T follicular helper cell (primary cell): ENCODE measurements around the gene ZNF189.
"Not testable (repeated sequence)": the region's sequence is repeated elsewhere in the genome, so short reads cannot be mapped to it uniquely, and the experiment has no call there.

ENCODE experiments used
- DNase-seq: peaks from one replicate; pipeline ENCODE4 v3.0.0-alpha.2; 2020; ENCODE audit warnings: low read depth

Gene ZNF189

DNA sequence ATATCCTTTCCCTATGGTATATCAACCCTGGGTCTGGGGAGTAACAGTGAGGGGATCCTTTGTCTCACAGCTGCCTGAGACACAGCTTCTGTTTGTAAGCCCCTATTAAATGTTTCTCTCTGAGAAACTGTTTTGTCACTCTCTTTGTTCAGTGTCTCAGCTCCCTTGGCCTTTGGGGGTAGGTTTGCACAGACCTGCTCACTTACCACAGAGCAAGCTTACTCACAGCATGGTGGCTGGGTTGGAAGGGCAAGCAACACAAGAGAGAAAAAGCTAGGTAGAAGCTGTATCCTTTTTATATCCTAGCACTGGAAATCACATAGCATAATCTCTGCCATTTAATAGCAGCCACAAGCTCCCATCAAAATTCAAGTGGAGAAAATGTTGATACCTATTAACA lies 18.4 kb upstream of the ZNF189 start:
- DNase-seq, result no peak

DNA sequence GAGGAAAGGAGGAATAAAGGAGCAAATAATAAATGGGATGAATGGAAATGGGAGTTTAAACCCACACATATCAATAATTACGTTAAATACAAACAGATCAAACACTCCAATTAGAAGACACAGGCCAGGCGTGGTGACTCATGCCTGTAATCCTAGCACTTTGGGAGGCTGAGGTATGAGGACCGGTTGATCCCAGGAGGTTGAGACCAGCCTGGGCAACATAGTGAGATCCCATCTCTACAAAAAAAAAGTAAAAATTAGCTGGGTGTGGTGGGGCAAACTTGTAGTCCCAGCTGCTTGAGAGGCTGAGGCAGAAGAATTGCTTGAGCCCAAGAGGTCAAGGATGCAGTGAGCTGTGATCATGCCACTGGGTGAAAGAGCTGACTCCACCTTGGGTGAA lies 17.5 kb upstream of the ZNF189 start:
- no peak for DNase-seq

DNA sequence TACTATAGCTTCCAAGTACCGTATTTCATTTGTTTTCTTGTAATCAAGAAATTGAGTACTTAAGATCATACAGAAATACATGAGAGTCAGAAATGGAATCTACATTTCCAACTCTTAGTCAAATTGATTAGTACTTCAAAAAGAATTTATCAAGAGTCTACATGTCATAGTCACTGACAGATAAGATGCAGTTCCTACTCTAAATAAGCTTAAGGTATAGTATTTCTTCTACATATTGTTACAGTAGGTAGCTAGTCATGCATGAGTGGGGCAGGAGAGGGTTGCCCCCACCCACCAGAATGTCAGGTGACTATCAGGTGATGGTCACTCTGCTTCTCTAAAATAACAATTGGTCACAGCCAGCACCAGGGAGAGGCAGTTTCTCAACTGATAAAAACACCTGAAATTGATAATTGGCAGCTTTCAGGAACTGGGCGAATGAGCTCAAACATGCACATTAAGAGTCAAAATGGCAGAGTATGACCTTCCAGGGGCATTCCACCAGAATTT lies 16.8 kb upstream of the ZNF189 start:
- no peak for DNase-seq

DNA sequence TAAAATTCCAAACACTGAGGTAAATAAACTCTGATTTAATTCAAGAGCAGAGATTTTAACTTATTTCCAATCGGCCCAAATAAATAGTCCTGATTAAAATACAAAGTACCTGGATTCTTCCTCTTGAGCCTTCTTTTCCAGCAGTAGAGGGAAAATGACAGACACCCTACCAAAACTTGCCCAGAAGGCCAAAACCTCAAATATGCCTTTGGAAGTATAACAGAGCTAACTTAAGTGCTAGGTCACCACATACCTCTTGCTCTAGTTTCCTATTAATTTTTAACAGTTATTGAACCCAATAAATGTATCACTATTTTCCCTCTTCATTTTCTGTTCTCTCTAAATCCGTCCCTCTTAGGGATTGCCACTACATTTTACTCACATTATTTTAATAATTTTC lies 15.3 kb upstream of the ZNF189 start:
- no peak for DNase-seq

DNA sequence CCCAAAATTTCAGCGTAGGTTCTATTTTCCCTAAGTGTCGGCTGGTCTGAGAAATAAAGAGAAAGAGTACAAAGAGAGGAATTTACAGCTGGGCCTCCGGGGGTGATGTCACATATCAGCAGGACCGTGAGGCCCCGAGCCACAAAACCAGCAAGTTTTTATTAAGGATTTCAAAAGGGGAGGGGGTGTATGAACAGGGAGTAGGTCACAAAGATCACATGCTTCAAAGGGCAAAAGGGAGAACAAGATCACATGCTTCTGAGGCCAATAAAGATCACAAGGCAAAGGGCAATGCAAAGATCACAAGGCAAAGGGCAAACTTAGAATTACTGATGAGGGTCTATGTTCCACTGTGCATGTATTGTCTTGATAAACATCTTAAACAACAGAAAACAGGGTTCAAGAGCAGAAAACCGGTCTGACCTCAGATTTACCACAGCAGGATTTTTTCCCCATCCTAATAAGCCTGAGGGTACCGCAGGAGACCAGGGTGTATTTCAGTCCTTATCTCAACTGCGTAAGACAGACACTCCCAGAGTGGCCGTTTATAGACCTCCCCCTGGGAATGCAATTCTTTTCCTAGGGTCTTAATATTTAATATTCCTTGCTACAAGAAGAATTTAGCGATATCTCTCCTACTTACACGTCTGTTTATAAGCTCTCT lies 13.6 kb upstream of the ZNF189 start, which contains the start of gene BAAT:
TSS of gene BAAT (minus strand) at position 134 of the 664 bp plus-strand sequence. CDS start 13,602 bp downstream, outside the sequence.
- not testable (repeated sequence) for DNase-seq

DNA sequence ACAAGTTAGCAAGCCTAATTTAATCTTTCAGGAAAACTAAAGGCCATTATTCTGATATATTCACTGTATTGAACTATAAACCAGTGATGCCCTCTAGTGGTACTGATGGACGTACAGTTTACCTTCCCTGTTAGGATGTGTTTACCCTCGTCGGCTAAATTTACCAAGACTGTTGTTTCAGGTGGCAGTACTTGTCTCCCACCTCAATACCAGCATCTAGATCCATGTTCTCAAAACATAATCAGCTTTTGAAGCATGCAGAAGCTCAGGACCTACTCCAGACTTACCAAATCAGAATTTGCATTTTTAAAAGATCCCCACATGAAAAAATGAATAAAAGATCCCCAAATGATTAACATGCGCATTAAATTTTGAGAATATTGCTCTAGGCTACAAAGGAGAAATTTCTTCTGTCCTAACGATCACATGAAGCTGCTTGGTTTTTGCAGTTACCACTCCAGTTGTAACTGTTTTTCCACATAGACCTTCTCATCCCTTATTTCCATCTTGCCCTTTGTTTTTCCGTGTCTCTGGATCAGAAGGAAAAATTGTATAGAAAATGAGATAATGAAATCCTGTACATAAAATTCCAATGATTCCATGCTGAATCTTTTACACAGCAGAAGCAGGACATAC lies 10.7 kb upstream of the ZNF189 start:
- DNase-seq, result no peak

DNA sequence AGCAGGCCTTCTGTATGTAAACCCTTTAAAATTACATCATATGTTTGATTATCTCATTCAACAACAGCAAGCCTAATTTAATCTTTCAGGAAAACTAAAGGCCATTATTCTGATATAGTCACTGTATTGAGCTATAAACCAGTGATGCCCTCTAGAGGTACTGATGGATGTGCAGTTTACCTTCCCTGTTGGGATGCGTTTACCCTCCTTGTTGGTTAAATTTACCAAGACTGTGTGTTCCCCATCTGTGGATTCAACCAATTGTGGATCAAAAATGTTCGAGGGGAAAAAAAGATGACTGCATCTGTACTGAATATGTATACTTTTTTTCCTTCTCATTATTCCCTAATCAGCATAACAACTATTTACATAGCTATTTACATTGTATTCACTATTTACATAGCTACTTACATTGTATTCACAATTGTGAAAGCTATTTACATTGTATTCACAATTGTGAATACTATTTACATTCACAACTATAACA lies 10.1 kb upstream of the ZNF189 start:
- no peak for DNase-seq

DNA sequence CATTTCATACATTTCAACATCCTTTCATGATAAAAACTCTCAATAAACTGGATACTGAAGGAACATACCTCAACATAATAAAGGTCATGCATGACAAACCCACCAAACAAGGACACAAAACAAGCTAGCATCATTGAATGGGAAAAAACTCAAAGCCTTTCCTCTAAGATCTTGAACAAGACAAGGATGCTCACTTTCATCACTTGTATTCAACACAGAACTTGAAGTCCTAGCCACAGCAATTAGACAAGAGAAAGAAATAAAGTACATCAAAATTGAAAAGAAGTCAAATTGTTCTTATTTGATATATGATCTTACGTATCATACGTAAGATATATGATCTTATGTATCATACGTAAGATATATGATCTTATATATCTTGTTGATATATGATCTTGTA lies 5.5 kb upstream of the ZNF189 start:
- DNase-seq, result no peak

DNA sequence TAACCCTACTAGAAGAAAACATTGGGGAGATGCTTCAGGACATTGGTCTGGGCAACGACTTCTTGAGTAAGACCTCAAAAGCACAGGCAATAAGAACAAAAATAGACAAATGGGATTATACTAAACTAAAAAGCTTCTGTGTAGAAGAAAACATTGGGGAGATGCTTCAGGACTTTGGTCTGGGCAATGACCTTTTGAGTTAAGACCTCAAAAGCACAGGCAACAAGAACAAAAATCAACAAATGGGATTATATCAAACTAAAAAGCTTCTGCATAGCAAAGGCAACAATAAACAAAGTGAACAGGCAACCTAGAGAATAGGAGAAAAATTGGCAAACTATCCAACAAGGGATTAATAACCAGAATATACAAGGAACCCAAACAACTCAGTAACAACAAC lies 4.0 kb upstream of the ZNF189 start:
- DNase-seq, result no peak

DNA sequence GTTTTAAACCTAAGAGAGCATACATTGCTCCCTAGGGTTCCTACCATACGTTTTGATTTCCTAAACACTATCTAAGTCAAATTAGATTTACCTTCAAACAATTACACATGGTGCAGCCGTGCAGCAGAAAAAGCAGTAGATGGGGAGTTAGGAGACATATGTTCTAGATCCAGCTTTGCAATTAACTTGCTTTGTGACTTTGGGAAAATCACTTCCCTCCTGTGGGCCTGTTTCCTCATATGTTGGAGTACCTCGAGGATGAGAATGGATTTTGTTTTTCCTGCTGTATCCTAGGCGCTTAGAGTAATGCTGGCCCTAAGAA lies 944 bp upstream of the ZNF189 start:
- DNase-seq, result no peak

DNA sequence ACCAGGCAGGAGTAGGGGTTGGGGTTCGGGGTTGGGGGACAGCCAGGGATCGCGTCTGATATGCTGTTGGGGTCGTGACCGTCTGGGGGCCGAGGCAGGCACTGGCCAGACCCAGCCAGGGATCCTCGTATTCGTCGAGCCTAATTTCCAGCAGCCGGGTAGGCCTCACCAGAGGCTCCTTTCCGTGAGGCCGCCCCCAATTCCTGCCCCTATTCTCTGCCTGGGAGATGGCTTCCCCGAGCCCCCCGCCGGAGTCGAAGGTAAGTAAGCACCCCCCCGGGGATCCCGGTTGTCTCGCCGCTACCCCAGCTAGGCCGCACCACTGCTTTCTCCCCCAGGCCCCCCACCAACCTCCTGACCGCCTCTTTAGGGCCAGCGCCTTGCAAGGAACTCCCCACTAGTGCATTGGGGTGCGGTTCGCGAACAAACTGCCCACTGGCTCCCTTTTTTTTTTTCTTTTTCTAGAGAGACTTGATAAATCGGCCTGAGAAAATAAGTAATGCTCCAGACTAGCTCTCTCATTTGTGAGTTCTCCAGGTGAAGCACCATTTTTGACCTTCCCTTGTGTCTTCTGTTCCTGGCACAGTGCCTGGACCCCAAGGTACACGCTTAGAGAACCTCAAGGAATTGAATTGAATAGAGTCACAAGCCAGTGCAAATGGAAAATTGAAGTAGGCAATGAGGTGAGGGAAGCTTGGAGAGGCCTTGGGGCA lies 435 bp downstream of the ZNF189 start:
- DNase-seq, result no peak

DNA sequence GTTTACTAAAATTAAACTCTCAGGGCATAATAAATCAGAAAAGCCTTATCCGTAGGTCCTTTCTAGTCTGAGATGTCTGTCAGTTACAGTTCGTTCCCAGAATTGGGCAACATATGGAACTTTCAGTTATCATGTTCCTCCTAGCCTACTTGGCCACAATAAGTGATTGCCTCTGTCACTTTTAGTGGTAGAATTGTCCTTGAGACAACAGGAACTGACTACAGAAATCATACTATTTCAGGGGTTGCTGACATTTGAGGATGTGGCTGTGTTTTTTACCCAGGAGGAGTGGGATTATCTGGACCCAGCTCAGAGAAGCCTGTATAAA lies 956 bp downstream of the ZNF189 start:
- no peak for DNase-seq

DNA sequence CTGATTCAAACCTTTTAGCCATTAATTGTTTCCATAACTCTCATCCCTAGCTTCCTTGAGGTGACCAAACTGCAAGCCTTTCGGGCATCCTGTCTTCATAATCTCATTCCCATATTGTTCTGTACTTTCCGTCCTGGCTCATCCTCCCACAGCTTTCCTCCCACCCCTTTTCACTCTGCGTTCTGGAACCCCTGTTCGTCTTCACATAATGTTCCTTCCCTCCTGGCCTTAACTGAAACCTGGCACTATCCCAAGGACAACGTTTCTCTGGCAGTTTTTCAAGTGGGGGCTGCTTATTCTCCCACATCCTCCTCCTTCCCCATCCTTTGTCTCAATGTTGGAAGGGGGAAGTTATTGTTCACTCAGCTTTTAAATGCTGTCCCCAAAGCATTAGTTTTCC lies 1.5 kb downstream of the ZNF189 start:
- no peak for DNase-seq

DNA sequence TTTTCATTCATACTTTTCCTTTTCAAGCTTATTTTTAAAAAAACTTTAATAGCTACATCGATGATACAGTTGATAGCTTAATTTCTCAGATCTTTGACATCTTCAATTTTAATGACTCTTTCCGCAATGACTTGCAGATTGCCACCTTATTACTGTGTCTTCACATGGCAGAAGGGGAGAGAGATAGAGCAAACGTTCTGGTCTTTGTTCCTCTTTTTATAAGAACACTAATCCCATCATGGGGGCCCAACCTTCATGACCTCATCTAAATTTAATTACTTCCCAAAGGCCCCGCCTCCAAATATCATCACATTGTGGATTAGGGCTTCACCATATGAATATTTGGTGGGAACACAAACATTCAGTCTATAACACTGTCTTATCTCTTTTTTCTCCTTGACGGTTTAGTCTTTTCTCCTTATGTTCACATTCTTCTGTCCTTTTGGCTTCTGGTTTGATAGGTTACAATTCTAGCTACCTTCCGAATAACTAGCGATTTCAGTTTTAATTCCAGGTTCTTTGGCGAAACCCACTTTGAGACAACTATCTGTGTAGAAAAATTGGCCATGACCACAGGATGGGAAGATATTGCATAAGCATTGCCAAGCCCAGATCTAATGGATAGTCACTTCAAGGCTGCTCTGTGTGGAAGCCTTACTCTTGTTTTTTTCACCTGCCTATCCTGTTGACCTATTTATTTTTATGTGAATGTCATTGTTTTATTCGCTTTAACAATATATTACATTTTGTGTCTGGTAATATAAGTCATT lies 5.0 kb downstream of the ZNF189 start:
- DNase-seq, result no peak

DNA sequence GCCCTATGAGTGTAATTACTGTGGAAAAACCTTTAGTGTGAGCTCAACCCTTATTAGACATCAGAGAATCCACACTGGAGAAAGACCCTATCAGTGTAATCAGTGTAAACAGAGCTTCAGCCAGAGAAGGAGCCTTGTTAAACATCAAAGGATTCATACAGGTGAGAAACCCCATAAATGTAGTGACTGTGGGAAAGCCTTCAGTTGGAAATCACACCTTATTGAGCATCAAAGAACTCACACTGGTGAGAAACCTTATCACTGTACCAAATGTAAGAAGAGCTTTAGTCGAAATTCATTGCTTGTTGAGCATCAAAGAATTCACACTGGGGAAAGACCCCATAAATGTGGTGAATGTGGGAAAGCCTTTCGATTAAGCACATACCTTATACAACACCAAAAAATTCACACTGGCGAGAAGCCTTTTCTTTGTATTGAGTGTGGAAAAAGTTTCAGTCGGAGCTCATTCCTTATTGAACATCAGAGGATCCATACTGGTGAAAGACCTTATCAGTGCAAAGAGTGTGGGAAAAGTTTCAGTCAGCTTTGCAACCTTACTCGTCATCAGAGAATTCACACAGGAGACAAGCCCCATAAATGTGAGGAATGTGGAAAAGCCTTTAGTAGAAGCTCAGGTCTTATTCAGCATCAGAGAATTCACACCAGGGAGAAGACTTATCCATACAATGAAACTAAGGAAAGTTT lies 9.9 kb downstream of the ZNF189 start:
- DNase-seq, result no peak

DNA sequence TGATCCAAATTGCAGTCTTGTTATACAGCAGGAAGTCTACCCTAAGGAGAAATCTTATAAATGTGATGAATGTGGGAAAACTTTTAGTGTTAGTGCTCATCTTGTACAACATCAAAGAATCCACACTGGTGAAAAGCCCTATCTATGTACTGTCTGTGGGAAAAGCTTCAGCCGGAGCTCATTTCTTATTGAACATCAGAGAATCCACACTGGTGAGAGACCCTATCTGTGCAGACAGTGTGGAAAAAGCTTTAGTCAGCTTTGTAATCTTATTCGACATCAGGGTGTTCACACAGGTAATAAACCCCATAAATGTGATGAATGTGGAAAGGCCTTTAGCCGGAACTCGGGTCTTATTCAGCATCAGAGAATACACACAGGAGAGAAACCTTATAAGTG lies 10.4 kb downstream of the ZNF189 start:
- DNase-seq, result no peak

DNA sequence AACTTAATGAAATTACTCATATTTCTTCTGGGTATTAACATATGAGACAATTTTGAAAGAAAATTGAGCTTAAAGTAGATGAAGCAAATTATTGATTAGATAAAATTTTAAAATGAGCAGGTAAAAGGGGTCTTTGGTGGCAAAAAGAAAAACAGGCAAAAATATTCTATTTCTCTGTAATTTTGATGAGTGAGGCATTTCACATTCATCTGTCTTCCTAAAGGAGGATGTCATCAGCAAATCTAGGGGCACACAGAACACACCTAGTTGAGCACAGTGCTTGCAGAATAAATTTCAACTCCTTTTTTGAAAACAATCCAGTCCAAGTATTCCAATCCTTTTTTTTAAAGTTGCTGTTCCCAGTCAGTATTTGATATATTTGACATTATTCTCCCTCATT lies 16.2 kb downstream of the ZNF189 start:
- DNase-seq, result no peak

DNA sequence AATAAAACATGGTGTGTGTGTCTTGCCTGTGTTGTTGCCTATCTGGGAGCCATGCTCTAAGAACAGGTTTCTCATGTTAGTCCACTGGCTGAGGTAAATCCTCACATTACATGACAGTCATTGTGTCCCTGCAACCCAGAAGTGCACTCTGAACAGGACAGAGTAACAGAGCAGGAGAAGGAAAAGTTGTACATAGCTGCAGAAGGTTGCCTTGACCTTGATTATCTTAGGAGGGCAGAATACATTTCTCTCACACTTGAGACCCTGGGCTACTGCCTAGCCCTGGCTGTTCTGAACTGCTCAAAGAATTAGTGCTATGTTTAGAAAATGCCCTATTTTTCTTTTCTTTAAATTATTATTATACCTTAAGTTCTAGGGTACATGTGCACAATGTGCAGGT lies 16.9 kb downstream of the ZNF189 start:
- no peak for DNase-seq

DNA sequence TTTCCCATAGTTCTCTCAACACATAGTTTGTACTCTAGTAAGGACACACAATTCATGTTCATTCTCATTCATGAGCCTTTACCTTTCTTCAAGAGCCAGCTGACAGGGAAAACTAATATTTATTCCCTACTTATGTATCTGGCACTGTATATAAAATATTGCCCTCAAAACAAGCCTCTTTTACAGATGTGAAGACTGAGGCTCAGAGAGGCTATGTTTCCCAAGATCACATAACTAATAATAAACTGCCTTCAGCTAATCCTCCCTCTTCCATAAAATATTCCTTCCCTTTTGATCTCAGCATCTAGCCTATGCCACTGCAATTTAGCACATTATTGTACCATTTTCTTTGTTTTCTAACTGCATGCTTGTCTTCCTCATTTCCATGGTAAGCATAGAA lies 18.7 kb downstream of the ZNF189 start:
- DNase-seq, result no peak

DNA sequence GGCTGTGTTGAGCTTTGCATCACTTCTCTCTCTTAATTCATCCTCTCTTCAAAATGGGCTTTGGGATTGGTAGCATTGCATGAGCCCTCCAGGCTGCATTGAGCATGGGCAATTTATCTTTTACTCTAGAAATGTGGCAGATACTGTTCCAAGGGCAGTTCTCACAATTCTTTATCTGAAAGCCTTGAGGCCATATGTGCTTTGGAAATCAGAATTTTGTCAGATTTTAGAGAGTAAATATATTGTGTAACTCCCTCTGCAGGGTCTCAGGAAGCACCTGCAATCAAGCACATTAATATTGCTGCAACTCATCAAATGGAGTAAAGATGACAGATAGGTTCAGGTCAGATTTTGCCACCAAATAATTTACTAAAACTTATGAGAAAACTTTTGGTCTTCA lies 19.3 kb downstream of the ZNF189 start:
- DNase-seq, result no peak

DNA sequence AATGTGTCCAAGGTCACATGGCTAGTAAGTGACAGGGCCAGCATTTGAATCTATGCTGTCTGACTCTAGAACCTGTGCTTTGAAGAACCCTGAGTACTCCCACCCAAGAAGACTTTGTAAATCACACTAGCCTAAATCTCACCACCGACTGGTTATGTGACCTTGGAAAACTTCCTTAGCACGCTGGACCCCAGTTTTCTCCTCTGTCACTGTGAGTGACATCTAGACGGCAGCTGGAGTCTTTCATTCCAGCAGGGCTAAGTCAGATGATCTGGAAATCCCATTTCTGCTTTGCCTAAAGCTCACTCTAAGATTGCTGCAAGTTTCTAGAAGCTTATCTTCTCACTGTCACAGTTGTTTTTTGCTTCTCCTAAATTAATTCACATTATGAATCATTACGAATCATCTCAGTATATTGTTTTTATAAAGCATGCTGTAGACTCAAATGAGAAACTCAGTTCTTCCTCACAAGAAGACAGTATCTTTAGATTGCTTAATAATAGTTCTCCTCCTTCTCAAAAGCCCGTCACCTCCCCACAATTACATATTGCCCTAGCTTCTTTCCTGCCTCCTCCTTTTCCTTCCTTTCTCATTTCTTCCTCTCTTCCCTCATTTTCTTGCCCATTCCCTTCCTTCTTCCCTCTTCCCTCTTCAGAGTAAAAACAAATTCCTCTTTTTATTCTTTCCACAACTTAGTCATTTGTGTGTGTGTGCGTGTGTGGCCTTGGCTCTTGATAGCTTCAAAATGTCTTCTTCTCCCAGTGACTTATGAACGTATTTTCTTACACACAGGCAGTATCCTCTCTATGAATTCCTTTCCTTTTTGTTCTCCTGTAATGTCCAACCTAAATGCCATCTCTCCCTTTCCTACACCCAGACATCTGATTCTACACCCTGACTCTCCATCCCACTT lies 20.1 kb downstream of the ZNF189 start:
- no peak for DNase-seq
